GM12873 (cell line): Measurements from ENCODE around the gene HYAL3.

ENCODE experiments used
- TF ChIP-seq, protein P1 (sequence below): IDR thresholded peaks from 2 replicates; pipeline ENCODE4 v1.5.1; 2012; ENCODE audit warnings: low read depth, mild to moderate bottlenecking, moderate library complexity, low read length, control low read depth; ENCODE audit not compliant: insufficient read depth; ENCODE audit errors: missing control alignments

HYAL3 gene

DNA sequence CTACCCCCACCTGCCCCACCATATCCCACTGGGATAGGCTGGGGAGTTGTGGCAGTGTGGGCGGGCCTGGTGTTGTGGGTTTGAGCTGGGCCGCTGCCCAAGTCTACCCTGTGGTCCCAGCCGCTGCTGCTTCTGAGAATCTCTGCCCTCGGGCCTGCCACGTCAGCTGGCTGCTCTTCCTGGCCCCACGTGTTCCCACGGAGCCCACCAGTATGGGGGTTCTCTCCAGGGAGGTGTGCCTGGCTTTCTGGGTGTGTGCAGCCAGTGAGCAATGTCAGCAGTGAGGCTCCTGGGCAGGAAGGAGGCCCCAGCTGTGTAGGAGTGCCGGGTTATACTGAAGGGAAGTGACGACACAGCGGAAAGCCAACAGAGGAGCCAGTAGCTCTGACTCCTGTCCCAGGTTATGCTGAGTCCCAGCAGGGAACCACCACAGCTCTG lies 52.7 kb downstream of the HYAL3 start:
- TF ChIP-seq, protein P1, sequence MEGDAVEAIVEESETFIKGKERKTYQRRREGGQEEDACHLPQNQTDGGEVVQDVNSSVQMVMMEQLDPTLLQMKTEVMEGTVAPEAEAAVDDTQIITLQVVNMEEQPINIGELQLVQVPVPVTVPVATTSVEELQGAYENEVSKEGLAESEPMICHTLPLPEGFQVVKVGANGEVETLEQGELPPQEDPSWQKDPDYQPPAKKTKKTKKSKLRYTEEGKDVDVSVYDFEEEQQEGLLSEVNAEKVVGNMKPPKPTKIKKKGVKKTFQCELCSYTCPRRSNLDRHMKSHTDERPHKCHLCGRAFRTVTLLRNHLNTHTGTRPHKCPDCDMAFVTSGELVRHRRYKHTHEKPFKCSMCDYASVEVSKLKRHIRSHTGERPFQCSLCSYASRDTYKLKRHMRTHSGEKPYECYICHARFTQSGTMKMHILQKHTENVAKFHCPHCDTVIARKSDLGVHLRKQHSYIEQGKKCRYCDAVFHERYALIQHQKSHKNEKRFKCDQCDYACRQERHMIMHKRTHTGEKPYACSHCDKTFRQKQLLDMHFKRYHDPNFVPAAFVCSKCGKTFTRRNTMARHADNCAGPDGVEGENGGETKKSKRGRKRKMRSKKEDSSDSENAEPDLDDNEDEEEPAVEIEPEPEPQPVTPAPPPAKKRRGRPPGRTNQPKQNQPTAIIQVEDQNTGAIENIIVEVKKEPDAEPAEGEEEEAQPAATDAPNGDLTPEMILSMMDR = no peak

DNA sequence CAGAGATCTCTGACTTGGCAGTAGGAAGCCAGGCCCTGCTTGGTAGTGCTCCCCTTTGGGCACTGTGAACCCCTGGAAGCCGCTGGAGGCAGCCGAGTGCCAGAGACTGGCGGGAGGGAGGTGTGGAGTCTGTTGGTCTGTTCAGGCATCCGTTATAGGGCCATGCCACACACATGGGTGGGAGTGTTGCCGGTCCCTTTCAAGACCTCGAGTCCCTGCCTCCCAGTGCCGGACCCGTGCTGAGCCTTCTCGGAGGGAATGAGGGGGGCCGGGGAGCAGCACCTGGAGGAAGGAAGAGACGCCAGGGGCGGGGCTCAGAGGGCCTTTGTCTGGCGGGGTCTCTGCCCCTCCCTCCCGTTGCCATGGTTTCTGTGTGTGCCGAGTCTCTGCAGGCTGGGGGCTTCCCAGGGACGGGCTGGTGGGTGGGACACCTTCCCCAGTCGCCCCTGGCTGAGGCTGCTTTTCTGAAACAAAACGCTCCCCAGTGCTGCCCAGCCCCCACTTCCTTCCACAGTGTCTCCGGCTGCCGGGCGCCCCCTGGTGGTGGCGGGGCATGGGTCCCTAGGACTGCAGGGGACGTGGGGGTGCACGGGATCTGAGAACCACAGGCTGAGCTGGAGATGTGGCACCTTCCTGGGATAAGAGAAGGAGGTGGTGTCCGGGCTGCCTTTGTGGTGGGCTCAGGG lies 53.2 kb downstream of the HYAL3 start:
- TF ChIP-seq, protein P1 = peak; percentile 97

DNA sequence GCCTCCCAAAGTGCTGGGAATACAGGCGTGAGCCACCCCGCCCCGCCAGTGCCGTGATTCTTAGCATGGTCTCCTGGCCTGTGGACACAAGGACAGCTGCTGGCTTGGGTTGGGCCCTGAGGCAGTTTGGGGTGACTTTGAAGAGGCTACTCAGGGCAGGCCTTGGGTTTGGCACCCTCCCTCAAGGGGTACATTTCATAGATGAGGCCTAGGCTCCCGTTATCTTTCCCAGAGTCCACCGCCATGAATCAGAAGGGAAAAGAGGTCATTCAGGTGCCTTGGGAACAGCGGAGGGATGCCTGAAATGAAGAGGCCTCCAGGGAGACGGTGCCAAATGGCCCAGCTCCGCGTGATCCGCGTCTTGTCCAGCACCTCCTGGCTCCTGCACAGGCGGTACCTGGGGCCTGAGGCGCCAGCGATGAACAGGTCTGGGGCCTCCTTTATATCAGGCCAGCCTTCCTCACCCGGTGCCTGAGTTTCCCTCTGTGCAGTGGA lies 53.9 kb downstream of the HYAL3 start:
- TF ChIP-seq, protein P1 = no peak

DNA sequence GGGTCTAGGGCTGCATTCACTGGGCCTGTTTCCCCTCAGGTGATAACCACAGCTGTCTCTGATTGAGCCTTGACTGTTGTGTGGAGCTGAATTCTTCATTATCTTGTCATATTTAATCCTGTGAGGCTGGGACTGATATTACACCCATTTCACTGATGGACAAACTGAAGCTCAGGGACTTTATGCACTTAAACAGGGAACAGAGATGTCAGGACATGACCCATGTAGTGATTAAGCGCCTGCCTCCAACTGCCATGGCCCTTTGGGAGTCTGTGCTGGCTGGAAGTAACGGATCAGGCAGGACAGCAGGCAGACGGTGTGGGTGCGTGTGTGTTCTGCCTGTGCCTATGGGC lies 55.7 kb downstream of the HYAL3 start:
- TF ChIP-seq, protein P1 = no peak

DNA sequence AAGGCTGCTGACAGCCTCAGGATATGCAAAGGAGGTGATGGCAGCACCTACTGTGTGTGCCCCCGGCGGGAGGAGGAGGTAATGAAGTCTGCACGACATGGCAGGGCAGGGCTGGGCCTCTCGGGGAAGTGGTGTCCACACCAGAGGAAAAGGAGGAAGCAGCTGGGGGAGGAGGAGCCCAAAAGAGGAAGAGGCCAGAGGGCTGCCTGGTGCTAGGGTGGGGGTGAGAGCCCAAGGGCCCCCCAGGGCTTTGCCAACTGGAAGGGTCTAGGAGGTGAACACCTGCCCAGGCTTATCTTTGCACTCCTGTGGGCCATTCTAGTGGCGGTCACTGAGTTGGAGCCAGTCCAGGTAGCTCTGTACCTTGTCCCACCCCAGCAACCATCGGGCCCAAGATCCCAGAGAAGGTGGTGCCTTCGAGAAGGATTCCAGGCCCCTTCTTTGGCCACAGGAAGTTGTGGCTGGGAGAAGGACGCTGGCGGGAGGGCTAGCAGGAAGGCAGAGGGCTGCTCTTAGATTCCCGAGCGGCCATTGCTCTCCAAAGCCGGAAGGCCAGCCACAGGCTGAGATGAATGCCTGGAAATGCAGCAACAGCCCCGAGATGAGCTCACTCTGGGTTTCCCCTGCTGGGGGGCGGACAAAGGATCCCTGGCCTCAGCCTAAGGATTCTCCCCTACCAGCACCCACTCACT lies 56.2 kb downstream of the HYAL3 start:
- TF ChIP-seq, protein P1 = no peak
